ENCODE data around the gene FATE1.

The FATE1 gene

GRCh38 chrX:151711787-151712186, 4.0 kb upstream of the FATE1 start:
- Histone ChIP-seq H3K27ac (replicated peaks) (no peak overlapping the region), H3K27me3 (ENCODE audit: insufficient read depth, poor library complexity, severe bottlenecking) (no peaks in the 10 kb centered on the region), H3K4me3 (replicated peaks; ENCODE audit: insufficient read depth, low read length) (no peak overlapping the region)
- TF ChIP-seq, protein P1, sequence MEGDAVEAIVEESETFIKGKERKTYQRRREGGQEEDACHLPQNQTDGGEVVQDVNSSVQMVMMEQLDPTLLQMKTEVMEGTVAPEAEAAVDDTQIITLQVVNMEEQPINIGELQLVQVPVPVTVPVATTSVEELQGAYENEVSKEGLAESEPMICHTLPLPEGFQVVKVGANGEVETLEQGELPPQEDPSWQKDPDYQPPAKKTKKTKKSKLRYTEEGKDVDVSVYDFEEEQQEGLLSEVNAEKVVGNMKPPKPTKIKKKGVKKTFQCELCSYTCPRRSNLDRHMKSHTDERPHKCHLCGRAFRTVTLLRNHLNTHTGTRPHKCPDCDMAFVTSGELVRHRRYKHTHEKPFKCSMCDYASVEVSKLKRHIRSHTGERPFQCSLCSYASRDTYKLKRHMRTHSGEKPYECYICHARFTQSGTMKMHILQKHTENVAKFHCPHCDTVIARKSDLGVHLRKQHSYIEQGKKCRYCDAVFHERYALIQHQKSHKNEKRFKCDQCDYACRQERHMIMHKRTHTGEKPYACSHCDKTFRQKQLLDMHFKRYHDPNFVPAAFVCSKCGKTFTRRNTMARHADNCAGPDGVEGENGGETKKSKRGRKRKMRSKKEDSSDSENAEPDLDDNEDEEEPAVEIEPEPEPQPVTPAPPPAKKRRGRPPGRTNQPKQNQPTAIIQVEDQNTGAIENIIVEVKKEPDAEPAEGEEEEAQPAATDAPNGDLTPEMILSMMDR (IDR thresholded peaks at IDR 0.05; ENCODE audit: insufficient read depth, low read length), result no peak
- TF ChIP-seq, protein P2, sequence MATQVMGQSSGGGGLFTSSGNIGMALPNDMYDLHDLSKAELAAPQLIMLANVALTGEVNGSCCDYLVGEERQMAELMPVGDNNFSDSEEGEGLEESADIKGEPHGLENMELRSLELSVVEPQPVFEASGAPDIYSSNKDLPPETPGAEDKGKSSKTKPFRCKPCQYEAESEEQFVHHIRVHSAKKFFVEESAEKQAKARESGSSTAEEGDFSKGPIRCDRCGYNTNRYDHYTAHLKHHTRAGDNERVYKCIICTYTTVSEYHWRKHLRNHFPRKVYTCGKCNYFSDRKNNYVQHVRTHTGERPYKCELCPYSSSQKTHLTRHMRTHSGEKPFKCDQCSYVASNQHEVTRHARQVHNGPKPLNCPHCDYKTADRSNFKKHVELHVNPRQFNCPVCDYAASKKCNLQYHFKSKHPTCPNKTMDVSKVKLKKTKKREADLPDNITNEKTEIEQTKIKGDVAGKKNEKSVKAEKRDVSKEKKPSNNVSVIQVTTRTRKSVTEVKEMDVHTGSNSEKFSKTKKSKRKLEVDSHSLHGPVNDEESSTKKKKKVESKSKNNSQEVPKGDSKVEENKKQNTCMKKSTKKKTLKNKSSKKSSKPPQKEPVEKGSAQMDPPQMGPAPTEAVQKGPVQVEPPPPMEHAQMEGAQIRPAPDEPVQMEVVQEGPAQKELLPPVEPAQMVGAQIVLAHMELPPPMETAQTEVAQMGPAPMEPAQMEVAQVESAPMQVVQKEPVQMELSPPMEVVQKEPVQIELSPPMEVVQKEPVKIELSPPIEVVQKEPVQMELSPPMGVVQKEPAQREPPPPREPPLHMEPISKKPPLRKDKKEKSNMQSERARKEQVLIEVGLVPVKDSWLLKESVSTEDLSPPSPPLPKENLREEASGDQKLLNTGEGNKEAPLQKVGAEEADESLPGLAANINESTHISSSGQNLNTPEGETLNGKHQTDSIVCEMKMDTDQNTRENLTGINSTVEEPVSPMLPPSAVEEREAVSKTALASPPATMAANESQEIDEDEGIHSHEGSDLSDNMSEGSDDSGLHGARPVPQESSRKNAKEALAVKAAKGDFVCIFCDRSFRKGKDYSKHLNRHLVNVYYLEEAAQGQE (IDR thresholded peaks at IDR 0.05; ENCODE audit: insufficient replicate concordance, low read depth), result no peak
- TF ChIP-seq SPI1 (IDR thresholded peaks at IDR 0.05; ENCODE audit: borderline replicate concordance, low read depth) (no peak), GABPA (IDR thresholded peaks at IDR 0.05; ENCODE audit: low read depth) (no peak)
- no peak for DNase-seq (ENCODE audit: low read depth in 1 of 2, low spot score in 1 of 2)

DNA sequence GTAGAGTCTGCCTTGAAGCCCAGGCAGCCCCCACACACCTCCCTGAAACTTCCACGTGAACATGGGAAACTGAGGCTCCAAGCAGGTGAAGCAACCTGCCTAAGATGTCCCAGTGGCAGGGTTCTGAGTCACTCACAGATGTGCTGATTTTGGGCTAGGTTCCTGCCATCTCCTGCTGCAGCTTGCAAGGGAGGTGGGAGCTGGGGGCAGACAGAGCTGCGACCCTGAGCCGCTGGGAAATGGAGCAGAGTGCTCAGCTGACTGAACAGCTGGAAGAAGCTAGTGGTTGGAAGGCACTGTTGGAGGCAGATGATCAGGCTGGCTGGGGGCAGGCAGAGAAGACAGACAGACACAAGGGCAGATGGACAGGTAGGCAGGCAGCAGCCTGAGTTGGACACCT, 3.6 kb upstream of the FATE1 start:
- Histone ChIP-seq H3K27ac (replicated peaks) (no peak overlapping the region), H3K4me3 (replicated peaks; ENCODE audit: insufficient read depth, low read length) (no peak overlapping the region), H3K27me3 (ENCODE audit: insufficient read depth, poor library complexity, severe bottlenecking) (no peaks in the 10 kb centered on the region)
- TF ChIP-seq GABPA (IDR thresholded peaks at IDR 0.05; ENCODE audit: low read depth) (no peak), POLR2AphosphoS5 (IDR thresholded peaks at IDR 0.05; ENCODE audit: low read depth) (no peak), SPI1 (IDR thresholded peaks at IDR 0.05; ENCODE audit: borderline replicate concordance, low read depth) (no peak)
- TF ChIP-seq, protein P1 (IDR thresholded peaks at IDR 0.05; ENCODE audit: insufficient read depth, low read length), result no peak
- TF ChIP-seq, protein P2 (IDR thresholded peaks at IDR 0.05; ENCODE audit: insufficient replicate concordance, low read depth), result no peak
- DNase-seq (ENCODE audit: low read depth in 1 of 2, low spot score in 1 of 2), result no peak

- Histone ChIP-seq H3K4me3 (replicated peaks; ENCODE audit: insufficient read depth, low read length) (no peak overlapping the region), H3K27ac (replicated peaks) (no peak overlapping the region), H3K27me3 (ENCODE audit: insufficient read depth, poor library complexity, severe bottlenecking) (no peaks in the 10 kb centered on the region)
- no peak for TF ChIP-seq SPI1 (IDR thresholded peaks at IDR 0.05; ENCODE audit: borderline replicate concordance, low read depth)
- TF ChIP-seq, protein P1 (IDR thresholded peaks at IDR 0.05; ENCODE audit: insufficient read depth, low read length), result peak; percentile 31
- DNase-seq (ENCODE audit: low read depth in 1 of 2, low spot score in 1 of 2), result peak in 1 of 2 experiments; percentile 23
These were observed 2.0 kb upstream of the FATE1 start for GRCh38 chrX:151713849-151714248.

- no peak overlapping the region for H3K4me3 ChIP-seq (replicated peaks; ENCODE audit: insufficient read depth, low read length)
- no peaks in the 10 kb centered on the region for H3K27me3 ChIP-seq (ENCODE audit: insufficient read depth, poor library complexity, severe bottlenecking)
- no peak for DNase-seq (ENCODE audit: low read depth in 1 of 2, low spot score in 1 of 2)
- TF ChIP-seq POLR2AphosphoS5 (IDR thresholded peaks at IDR 0.05; ENCODE audit: low read depth) (no peak), GABPA (IDR thresholded peaks at IDR 0.05; ENCODE audit: low read depth) (no peak), SPI1 (IDR thresholded peaks at IDR 0.05; ENCODE audit: borderline replicate concordance, low read depth) (no peak)
- TF ChIP-seq, protein P2 (IDR thresholded peaks at IDR 0.05; ENCODE audit: insufficient replicate concordance, low read depth), result no peak
- TF ChIP-seq, protein P1 (IDR thresholded peaks at IDR 0.05; ENCODE audit: insufficient read depth, low read length), result no peak
- no peak overlapping the region for H3K27ac ChIP-seq (replicated peaks)
These were observed 1.5 kb upstream of the FATE1 start for GRCh38 chrX:151714362-151714761.
